ENCODE results near the gene SLC1A2.

SLC1A2 gene

DNA sequence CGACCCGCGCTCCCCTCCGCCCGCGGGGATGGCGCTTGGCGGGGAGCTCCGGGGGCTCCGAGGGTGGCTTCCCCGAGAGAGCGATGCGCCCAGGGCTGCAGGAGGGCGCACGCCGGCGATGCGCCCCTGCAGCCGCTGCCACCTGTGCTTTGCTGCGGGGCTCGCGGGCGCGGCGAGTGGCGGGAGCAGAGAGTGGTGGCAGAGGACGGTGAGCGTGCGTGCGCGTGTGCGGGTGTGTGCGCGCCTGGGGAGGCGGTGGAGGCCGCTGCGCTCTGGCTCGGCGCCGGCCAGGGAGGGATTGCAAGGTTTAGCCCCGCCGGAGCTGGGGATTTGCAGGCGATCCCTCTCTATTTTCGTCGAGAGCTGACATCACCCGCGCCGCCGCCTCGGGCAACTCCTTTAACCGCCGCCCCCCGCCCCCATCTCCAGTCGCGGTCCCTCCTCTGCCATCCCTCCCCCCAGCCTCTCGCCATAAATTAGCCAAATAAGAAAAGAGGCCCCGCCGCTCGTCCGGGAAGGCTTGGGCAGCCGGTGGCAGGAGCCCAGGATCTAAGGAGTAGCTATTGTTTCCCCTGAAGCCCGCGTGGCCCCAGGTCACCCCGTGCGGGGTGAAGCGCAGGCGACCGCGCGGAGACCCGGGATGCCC is at the start of gene SLC1A2:
Gene SLC1A2, minus strand, starts transcription at position 375 of the 646 bp plus-strand sequence. CDS start 592 bp downstream, outside the sequence.
- no peak for DNase-seq (ENCODE audit: low spot score)

DNA sequence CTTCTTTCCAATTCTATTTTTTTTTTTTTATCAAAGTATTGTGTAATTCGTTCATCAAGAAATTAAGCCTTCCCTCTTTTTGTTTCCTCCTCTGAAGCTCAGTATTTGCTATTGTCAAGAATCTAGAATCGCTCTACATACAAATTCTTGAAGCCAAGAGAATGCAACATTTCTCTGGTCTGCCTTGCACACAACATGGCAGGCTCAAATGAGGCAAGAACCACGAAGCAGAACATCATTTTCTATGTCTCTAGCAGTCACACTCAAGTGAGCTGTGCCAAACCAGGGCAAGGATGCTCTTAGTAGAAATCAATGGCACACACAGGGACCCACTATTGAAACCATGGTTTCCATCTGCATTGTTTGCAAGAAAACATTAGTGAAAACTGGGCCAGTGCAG is 46.7 kb upstream of the SLC1A2 start:
- DNase-seq (ENCODE audit: low spot score), result no peak

DNA sequence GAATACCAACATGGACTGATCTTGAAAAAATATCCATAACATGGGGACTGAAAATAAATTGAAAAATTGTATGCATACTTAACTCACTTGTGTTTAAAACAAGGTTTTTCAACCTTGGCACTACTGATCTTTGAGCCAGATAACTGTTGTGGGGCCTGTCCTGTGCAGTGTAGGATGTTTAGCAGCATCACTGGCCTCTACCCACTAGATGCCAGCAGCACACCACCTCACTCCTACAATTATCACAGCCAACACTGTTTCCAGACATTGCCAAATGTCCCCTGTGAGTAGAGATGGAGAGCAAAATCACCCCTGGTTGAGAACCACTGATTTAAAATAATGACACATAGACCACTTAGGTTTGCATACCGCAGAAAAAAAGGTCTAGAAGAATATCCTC is 45.0 kb upstream of the SLC1A2 start:
- no peak for DNase-seq (ENCODE audit: low spot score)

DNA sequence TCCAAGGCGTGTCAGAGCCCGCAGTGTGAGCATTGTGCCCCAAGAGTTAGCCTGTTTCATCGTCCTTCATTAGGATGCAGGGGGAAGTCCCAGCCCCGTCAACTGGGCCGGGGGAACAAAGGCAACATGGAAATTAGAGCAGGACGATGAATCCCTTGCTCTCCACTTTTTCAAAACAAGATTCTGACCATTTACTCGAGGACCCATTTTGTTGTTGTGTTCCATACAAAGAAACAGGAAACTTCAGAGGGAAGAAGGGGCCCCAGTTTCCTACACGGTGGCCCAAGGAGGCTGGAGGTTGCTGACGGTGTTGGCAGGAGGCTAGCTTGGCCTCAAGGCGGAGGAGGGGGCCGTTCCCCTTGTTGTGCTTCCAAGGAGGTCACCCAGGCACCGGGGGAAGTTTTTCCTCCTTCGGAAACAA is 44.0 kb upstream of the SLC1A2 start:
- no peak for DNase-seq (ENCODE audit: low spot score)

DNA sequence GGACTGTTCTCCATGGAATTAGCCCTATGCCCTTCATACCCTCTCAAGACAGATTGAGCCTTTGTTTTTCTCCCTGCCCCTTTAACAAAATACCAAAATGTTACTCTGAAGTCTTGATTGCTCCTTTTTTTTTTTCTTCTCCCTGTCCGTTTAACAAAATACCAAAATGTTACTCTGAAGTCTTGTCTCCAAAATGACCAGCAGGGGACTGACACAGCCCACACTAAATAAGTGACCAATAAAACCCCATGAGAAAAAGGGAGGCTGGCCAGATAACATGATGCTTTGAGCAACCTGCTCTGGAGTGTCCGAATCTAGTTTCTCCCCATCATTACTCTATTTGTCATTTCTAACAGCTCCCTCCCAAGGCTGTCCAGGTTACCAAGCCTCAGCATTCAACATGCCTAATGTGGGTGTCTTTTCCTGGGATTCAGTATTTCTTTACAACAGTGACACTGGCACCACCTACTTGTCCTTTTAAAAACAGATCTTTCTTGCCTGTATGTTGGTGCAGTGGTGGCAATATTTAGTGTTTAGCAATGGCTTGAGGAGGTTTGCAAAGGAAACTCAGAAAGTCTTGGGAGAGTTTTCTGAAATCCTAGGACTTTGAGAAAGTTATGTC is 42.7 kb upstream of the SLC1A2 start:
- no peak for DNase-seq (ENCODE audit: low spot score)

- no peak for DNase-seq (ENCODE audit: low spot score)
These were observed 40.1 kb upstream of the SLC1A2 start for GRCh38 chr11:35459489-35459888.

DNA sequence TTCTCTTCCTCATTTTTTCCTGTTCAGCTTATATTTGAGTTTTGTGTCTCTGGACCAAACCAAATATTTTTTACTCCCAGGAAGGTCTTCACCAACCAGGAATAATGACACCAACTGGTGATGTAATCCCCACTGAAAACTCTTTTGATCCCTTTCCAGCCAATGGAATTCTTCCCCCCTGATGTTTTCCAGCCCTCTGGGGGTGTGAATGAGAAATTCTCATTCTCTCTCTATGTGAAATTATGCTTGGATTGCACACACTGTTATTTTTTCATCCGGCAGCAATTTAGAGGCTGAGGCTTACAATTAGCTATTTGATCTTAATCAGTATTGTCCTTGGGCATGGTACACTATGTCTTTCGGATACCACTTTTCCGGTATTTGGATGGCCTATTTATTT is 39.5 kb upstream of the SLC1A2 start:
- no peak for DNase-seq (ENCODE audit: low spot score)

DNA sequence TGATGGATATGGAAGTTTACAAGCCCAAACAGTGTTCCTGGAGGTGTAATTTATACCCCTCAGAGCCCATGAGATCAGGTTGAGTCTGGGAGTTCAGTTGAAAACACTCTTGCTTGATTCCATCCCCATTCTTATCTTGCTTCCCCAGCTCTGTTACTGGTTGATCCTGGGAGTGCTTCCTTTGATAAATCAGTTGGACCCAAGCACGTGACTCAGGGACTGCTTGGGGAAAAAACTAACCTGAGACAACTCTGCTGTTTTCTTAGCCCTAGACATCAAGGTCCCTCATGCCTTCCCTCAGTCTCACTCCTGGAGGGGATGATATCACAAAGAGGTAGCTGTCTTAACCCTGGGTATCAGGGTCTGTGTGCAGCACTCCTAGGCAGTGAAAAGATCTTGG is 35.0 kb upstream of the SLC1A2 start:
- no peak for DNase-seq (ENCODE audit: low spot score)

GRCh38 chr11:35436581-35437250 is 17.4 kb upstream of the SLC1A2 start:
- DNase-seq (ENCODE audit: low spot score), result no peak

DNA sequence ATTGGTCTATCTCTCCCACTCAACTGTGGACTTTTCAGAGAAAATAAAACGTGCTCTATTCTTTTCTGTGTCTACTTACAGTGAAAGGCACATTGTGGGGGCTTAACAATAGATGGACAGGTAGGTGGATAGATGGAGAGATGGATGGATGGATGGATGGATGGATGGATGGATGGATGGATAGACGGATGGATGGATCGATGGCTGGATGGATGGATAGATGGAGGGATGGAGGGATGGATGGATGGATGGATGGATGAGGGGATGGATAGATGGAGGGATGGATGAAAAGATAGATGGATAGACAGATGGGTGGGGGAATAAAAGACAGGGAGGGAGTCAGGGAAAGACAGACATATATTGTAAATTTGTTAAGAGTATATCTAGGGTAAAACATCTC is 14.2 kb upstream of the SLC1A2 start:
- no peak for DNase-seq (ENCODE audit: low spot score)

DNA sequence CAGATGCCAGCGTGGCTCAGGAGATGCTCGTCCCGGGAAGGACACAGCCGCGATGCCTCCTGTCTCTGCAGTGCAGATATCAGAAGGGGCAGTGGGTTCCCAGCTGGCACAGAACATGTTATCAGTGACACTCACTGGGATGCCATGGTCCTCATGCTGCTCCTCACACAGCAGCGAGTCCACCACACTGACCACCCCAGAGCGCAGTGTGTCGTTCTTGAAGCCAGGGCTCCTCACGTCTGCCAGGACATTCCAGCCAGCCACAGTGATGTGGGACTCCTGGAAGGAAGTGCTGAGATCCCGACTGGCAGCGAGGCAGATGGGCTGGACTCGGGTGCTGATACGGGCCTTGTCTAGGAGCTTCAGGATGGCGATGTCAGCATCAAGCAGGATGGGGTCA is 13.1 kb upstream of the SLC1A2 start:
- DNase-seq (ENCODE audit: low spot score), result no peak

DNA sequence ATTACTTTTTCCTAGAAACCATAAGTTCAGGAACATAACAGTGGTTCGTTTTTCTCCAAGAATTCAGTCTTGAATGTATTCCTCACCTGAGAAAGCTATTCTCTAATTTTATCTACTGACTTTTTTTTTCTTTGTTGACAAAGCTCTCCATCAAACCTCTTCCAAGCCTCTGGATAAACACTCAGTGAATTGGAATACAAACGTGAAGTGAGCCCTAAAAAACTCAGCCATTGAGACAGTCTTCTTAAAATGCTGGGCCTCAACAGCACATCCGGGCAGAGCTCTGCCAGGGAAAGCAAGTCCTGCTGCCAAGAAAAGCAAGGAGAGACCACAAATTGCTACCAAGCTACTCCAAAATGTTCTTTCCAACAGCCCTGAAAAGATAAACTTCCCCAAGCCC is 7.7 kb upstream of the SLC1A2 start:
- no peak for DNase-seq (ENCODE audit: low spot score)

DNA sequence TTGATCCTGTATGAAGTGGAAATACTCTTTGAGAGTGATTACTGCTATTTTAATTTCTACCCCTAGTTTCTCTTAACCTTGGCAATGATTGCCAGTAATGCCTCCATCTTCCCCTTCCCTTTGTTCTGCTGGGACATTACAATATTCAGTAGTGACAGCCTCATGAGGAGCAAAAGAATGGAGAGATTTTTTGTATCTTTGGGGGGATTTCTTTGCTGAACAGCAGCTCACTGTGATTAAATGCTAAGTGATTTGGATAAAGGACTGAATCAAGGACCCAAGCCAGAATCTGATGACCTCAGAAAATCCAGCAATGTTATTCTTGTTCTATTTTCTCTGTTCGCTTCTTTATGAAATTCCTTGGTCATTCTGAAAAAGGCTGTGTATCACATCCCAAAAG is 7.0 kb upstream of the SLC1A2 start:
- no peak for DNase-seq (ENCODE audit: low spot score)

DNA sequence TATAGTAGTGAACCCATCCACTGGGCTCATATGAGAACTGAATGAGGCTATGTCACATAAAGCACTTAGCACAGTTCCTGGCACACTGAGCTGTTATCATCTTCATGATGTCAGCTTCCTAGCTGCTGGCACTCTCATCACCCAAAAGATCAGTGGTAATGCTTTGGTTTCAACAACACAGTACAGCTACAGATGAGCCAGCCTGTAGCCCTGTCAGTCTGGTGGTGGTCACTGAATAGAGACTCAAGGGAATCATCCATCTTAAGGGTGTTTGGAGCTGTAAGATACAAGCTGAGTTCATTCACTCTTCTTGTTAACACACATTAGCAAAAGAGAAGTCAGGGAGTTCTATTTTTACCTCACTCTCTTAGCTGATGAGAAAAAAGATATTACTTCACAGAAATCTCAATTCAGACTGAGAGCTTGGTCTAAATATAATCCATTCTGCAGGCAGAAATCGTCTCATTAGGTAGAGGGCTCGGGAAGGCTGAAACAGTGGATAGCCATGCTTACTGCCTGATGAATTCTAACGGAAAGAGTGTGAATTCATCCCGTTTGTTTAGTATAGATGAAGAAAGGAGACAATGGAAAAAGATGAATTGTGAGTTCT is 6.3 kb upstream of the SLC1A2 start:
- DNase-seq (ENCODE audit: low spot score), result no peak

DNA sequence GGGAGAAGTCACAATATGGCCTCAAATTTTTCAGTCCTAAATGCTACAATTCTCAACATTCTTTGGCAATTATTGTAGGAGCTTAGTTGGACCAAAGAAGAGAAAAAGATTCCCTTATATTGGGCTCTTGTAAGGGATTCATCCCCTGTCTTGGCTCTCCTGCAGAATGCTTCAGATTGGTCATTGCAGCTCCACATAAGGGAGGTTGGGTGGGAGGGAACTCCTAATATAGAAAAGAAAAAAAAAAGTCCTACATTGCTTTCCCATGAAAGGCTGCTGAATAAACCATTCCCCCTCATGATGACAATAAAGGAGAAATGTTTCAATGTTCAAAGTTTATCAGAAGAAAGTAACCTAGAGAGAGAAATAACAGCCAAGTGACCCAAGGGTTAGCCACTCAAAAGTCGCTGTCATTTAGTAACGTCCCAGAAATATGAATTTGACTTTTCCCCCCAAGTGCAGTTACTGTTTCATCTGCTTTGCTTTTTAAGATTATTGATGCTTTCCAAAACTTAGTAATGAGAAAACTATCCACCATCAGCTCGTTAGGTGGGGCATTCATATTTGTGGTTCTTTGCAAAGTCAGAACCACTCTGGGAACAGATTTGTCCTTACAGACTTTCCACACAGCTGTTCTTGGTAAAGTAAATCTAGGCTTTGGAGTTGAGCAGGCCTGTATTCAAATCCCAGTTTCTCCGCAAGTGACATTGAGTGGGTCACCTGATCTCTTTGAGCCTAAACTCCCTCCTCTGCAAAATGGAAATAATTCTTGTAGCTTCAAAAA is 5.0 kb upstream of the SLC1A2 start:
- no peak for DNase-seq (ENCODE audit: low spot score)

GRCh38 chr11:35420371-35420770 is 1.0 kb upstream of the SLC1A2 start:
- no peak for DNase-seq (ENCODE audit: low spot score)

DNA sequence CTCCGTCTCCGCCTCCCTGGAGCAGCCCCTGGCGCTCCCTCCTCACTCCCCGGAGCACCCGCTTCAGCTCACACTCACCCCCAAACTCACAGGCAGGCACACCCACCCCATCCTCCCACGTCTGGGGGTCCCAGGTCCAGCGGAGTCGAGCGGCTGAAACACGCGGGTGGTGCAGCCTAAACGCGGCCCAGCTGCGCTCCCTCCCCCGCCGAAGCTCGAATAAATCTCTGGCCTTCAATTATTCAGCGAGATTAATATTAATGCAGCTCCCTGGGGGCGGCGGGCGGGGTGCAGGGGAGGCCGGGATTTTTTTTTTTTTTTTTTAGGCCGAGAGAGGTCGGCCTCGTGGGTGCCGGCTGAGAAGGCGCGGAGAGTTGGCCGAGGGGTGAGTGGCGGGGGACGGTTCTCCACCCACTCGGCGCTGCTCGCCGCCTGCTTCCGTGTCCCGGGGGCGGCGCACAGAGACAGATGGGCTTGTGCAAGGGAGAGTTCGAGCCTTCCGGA is 524 bp upstream of the SLC1A2 start:
- DNase-seq (ENCODE audit: low spot score), result no peak

DNA sequence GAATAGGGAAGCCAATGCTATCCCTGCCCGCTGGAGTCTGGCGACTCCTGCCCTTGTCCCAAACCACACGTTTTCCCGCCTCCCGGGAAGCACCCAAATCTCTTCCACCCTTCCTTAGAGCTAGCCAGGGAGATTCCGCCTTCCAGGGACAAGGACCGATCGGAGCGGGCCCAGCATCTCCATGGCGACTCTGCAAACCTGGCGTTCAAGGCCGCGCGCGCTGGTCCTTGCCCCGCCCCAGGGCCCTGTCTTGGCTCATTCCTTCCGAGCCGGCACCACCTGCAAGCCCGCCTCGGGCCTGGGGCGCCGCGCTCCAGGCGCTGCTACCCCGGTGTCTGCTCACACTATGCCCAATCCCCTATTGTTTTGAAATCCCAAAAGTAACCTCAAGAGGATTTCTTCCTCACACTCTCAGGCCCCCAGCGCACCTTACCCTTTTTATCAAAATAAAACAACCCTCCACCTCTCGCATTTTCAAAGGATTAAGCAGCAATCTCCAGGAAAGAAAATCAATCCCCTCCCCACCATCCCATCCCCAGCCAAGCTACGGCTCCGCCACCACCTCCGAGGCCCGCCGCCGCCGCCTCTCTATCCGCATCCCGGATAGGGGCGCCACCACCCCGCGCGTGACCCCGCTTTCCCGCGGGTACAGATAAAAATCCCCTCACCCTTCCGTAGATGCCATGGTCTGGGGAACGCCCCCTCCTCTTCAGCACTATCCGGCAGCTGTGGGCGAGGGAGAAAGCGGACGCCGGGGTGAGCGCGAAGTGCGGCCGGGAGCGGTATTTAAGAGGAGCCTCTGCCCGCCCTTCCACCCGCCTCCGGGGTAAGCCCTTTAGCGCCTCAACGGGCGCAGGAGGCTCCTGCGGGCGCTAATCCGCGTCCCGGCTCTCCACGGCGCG is 825 bp downstream of the SLC1A2 start:
- DNase-seq (ENCODE audit: low spot score), result no peak

GRCh38 chr11:35415487-35415886 is 3.9 kb downstream of the SLC1A2 start:
- DNase-seq (ENCODE audit: low spot score), result no peak

DNA sequence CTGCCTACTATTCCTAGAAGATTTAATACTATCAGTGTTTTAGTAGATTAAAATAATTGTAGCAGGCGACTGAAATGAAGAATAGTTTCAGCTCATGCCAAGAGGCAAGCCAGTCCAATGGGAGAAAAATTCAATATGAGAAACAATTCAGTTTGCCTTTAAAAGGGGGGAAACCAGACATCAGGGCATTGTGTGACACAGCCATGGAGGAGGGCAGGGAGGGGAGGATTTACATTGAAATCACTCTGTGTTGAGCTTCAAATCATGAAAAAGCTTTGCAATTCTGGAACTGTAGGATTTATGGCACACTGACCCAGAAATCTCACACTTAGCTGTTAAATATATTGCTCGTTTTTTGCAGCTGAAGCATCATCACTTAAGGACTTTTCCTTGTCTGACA is 4.6 kb downstream of the SLC1A2 start:
- DNase-seq (ENCODE audit: low spot score), result no peak

DNA sequence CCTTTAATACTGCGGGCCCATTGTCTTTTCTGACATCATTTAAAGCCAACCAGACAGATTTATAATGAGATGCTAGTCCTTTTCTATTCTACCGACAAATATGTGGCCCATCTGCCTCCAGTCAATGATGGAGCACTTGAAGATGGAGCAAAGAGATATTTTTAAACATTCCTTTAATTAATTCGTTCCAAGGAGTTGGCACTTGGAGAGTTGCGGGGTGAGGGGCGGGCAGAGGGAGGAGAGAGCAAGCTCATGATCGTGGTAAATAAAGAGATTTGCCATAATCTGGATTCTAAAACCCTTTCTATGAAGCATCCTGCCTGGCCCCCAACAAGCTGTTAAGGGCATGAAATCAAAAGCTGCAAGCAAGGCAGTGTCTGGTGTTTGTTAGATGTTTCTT is 5.0 kb downstream of the SLC1A2 start:
- no peak for DNase-seq (ENCODE audit: low spot score)
